ENCODE data around the gene CBR1. TPM values are rescaled to one million over a fixed set of nuclear protein-coding genes. Genes with fewer than 3 reads are reported as not detected.
"Not testable (repeated sequence)": the region's sequence is repeated elsewhere in the genome, so short reads cannot be mapped to it uniquely, and the experiment has no call there.

CBR1 gene
- total RNA-seq, 1 donor from 2014 or later = 62.2 TPM

- intact Hi-C loops (cut with micrococcal nuclease) = loop anchor here (1.0 kb wide), 3 partner anchors 9 to 260 kb away; partner anchors contain the start of gene MORC3
- Mint-ChIP-seq H3K27ac (peak within 1 kb of the TSS; percentile 98), H3K27me3 (ENCODE audit: low read depth) (no peaks in the 10 kb centered on the region), H3K9me3 (no peaks in the 10 kb centered on the region), H3K4me1 (ENCODE audit: low read depth) (peaks cover 14% of the 10 kb centered on the region), H3K36me3 (ENCODE audit: low read depth) (peaks cover 31% of the 10 kb centered on the region), H3K4me3 (ENCODE audit: low read depth) (peak within 1 kb of the TSS; percentile 91)
- peak; percentile 91 for DNase-seq (ENCODE audit: low spot score)
Observed at GRCh38 chr21:36060159-36060921, 9.5 kb upstream of the CBR1 start, which contains the start of gene SETD4. Gene SETD4, minus strand, starts transcription at chr21:36060526. Its CDS starts 1,638 bp downstream, at chr21:36058888.

DNA sequence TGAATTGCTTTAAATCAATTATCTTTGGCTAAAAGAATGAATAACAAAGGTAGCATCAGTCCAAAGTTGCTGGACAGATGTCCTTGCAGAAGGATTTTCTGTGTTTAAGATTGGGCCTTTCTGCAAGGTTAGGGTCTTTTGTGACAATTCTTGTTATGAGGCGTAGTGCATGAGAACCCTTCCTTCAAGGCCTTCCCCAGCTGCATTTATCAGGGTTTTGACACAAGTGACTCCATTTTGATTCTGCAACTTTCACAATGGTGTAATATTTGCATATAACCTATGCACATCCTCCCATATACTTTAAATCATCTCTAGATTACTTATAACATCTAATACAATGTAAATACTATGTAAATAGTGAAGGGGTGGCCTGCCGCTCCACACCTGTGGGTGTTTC is 8.4 kb upstream of the CBR1 start:
- Mint-ChIP-seq H3K4me3 (ENCODE audit: low read depth) (no peak overlapping the region), H3K4me1 (ENCODE audit: low read depth) (peaks cover 23% of the 10 kb centered on the region)
- intact Hi-C loops (cut with micrococcal nuclease) = no loop called here

GRCh38 chr21:36063375-36064084 is 6.3 kb upstream of the CBR1 start:
- Mint-ChIP-seq H3K4me3 (ENCODE audit: low read depth) (no peak overlapping the region), H3K36me3 (ENCODE audit: low read depth) (peaks cover 3% of the 10 kb centered on the region)
- intact Hi-C loops (cut with micrococcal nuclease) = no loop called here

More for the DNA sequence above, 8.4 kb upstream of the CBR1 start:
- Mint-ChIP-seq H3K9me3 (no peaks in the 10 kb centered on the region), H3K27ac (no peak overlapping the region), H3K27me3 (ENCODE audit: low read depth) (no peaks in the 10 kb centered on the region), H3K36me3 (ENCODE audit: low read depth) (peaks cover 23% of the 10 kb centered on the region)
- no peak for DNase-seq (ENCODE audit: low spot score)

DNA sequence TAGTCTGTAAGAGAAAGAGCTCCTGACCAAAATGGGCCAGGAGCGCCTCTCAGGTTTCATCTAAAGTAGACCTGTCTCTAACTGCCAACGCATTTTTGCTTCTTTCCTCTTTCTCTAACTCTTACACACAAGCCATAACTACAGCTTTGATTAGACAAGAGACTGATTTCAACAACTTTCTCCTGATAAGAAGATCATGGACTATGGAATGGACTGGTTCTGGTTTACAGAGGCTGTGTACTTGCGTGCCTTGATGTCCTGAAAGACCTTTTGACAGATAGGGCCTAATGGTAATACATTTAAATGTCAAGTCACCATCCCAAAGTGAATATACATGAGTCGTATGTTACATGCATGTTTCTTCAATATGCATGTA is 5.8 kb upstream of the CBR1 start:
- Mint-ChIP-seq H3K27me3 (ENCODE audit: low read depth) (no peaks in the 10 kb centered on the region), H3K36me3 (ENCODE audit: low read depth) (peaks cover 4% of the 10 kb centered on the region), H3K4me1 (ENCODE audit: low read depth) (peaks cover 17% of the 10 kb centered on the region), H3K4me3 (ENCODE audit: low read depth) (no peak overlapping the region), H3K27ac (no peak overlapping the region), H3K9me3 (peaks cover 11% of the 10 kb centered on the region)
- no peak for DNase-seq (ENCODE audit: low spot score)
- intact Hi-C loops (cut with micrococcal nuclease) = no loop called here

More at GRCh38 chr21:36063375-36064084, 6.3 kb upstream of the CBR1 start:
- Mint-ChIP-seq H3K27me3 (ENCODE audit: low read depth) (no peaks in the 10 kb centered on the region), H3K4me1 (ENCODE audit: low read depth) (peaks cover 18% of the 10 kb centered on the region), H3K27ac (no peak overlapping the region), H3K9me3 (peaks cover 6% of the 10 kb centered on the region)
- no peak for DNase-seq (ENCODE audit: low spot score)

DNA sequence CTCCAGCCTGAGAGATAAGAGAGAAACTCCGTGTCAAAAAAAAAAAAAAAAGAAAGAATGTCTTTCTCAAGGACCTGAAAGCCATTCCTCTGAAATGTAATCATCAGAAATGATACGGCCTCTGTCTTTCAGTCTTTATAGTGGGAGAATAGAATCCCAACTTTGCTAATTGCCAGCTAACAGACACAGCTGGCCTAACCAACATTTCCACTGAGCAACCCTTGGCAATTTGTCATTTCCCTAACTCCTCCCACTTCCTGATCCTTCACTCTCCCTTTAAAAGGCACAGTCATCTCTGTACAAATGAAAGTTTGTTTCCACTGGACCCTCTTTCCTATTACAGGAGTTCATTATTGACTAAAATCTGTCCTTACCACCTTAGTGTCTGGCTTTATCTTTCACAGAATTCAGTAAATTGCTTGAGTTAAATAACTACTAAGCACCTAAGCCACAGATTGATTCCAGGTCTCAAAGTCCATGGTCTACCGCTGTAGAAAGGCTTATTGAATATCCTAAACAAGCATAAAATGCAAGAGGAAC is 4.3 kb upstream of the CBR1 start:
- peak overlapping the region; percentile 29 for H3K27ac Mint-ChIP-seq
- no peak overlapping the region for H3K4me3 Mint-ChIP-seq (ENCODE audit: low read depth)
- peaks cover 17% of the 10 kb centered on the region for H3K9me3 Mint-ChIP-seq
- no peak for DNase-seq (ENCODE audit: low spot score)
- peaks cover 26% of the 10 kb centered on the region for H3K4me1 Mint-ChIP-seq (ENCODE audit: low read depth)
- no peaks in the 10 kb centered on the region for H3K27me3 Mint-ChIP-seq (ENCODE audit: low read depth)
- H3K36me3 Mint-ChIP-seq (ENCODE audit: low read depth) = peaks cover 17% of the 10 kb centered on the region
- intact Hi-C loops (cut with micrococcal nuclease) = loop anchor here (1.0 kb wide), 1 partner anchor 39 kb away; no protein-coding TSS in a partner anchor

DNA sequence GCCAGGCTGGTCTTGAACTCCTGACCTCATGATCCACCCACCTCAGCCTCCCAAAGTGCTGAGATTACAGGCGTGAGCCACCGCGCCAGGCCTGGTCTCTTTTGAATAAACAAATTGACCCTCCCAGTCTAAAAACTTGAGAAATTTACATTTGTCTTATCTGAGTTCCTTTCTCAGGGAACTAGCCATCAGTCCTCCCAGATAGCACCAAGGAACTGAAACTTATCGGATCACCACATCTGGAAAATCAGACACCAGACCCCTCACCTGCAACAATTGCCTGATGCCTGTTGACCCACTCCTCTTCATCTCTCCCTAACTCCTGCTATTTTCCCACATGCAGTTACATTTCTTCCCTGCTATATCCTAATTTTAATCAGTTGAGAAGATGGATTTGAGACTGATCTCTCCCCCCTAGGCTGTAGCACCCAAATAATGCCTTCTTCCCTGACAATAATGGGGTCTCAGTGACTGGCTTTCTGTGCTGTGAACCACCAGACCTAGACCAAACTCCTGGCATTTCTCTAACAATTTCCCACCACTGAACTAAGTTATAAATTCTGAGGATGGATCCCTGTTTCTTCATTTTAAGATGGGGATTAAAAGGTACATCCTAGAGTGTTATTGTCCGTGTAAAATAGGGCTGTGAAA is 951 bp upstream of the CBR1 start:
- Mint-ChIP-seq H3K27me3 (ENCODE audit: low read depth) (no peaks in the 10 kb centered on the region), H3K36me3 (ENCODE audit: low read depth) (peaks cover 46% of the 10 kb centered on the region), H3K27ac (no peak overlapping the region), H3K4me3 (ENCODE audit: low read depth) (no peak overlapping the region), H3K9me3 (peaks cover 17% of the 10 kb centered on the region), H3K4me1 (ENCODE audit: low read depth) (peaks cover 44% of the 10 kb centered on the region)
- intact Hi-C loops (cut with micrococcal nuclease) = loop anchor here (1.0 to 2.0 kb wide), 2 partner anchors 9 to 66 kb away; partner anchors contain the start of genes CBR3 and SETD4
- DNase-seq (ENCODE audit: low spot score) = no peak

DNA sequence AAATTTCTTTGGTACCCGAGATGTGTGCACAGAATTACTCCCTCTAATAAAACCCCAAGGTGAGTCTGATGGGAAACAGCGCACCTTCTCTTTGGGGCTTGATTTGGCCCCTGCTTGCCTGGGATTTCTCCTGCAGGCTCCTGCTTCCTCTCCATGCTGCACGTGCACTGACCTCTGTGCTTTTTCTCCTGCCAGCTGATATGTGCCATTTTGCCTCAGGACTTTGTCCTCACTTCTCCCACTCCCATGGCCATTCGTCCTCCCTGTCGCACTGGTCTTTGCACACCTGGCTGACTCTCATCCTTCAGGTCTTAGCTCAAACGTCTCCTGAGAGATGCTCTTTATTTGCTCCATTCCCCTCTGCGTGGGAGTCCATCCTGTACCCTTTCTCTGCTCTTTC is 1.2 kb downstream of the CBR1 start:
- peaks cover 17% of the 10 kb centered on the region for H3K9me3 Mint-ChIP-seq
- H3K36me3 Mint-ChIP-seq (ENCODE audit: low read depth) = peaks cover 46% of the 10 kb centered on the region
- peaks cover 44% of the 10 kb centered on the region for H3K4me1 Mint-ChIP-seq (ENCODE audit: low read depth)
- DNase-seq (ENCODE audit: low spot score) = no peak
- peak overlapping the region; percentile 91 for H3K4me3 Mint-ChIP-seq (ENCODE audit: low read depth)
- intact Hi-C loops (cut with micrococcal nuclease) = no loop called here
- no peaks in the 10 kb centered on the region for H3K27me3 Mint-ChIP-seq (ENCODE audit: low read depth)
- peak overlapping the region; percentile 12 for H3K27ac Mint-ChIP-seq

GRCh38 chr21:36072453-36073162 is 2.8 kb downstream of the CBR1 start:
- H3K4me3 Mint-ChIP-seq (ENCODE audit: low read depth) = peak overlapping the region; percentile 67
- DNase-seq (ENCODE audit: low spot score) = no peak
- no peaks in the 10 kb centered on the region for H3K27me3 Mint-ChIP-seq (ENCODE audit: low read depth)
- H3K27ac Mint-ChIP-seq = no peak overlapping the region
- H3K36me3 Mint-ChIP-seq (ENCODE audit: low read depth) = peaks cover 46% of the 10 kb centered on the region
- H3K9me3 Mint-ChIP-seq = peaks cover 12% of the 10 kb centered on the region
- intact Hi-C loops (cut with micrococcal nuclease) = no loop called here
- H3K4me1 Mint-ChIP-seq (ENCODE audit: low read depth) = peaks cover 51% of the 10 kb centered on the region

GRCh38 chr21:36073181-36073580 is 3.4 kb downstream of the CBR1 start:
- intact Hi-C loops (cut with micrococcal nuclease) = no loop called here

DNA sequence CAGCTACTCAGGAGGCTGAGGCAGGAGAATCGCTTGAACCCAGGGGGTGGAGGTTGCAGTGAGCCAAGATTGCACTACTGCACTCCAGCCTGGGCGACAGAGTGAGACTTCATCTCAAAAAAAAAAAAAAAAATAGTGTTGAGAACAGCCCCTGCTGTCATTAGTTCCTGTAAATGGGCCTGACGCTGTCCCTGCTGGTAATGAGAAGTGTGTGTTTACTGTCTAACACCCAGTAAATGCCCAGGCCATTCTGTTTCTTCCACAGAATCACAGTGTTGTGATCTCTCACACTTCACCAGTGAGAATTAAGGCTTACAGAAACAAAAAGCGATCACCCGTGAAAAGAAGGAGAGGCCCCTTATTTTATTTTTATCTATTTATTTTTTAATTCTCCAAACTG is 4.1 kb downstream of the CBR1 start:
- DNase-seq (ENCODE audit: low spot score); H3K9me3 Mint-ChIP-seq; H3K27ac Mint-ChIP-seq; H3K4me3 Mint-ChIP-seq (ENCODE audit: low read depth); H3K27me3 Mint-ChIP-seq (ENCODE audit: low read depth); intact Hi-C loops (cut with micrococcal nuclease): not testable (repeated sequence)
- H3K4me1 Mint-ChIP-seq (ENCODE audit: low read depth) = peaks cover 57% of the 10 kb centered on the region
- peaks cover 43% of the 10 kb centered on the region for H3K36me3 Mint-ChIP-seq (ENCODE audit: low read depth)

More at GRCh38 chr21:36073181-36073580, 3.4 kb downstream of the CBR1 start:
- Mint-ChIP-seq H3K27ac (no peak overlapping the region), H3K4me1 (ENCODE audit: low read depth) (peaks cover 52% of the 10 kb centered on the region), H3K4me3 (ENCODE audit: low read depth) (no peak overlapping the region), H3K9me3 (peaks cover 11% of the 10 kb centered on the region), H3K27me3 (ENCODE audit: low read depth) (no peaks in the 10 kb centered on the region), H3K36me3 (ENCODE audit: low read depth) (peaks cover 46% of the 10 kb centered on the region)
- no peak for DNase-seq (ENCODE audit: low spot score)

DNA sequence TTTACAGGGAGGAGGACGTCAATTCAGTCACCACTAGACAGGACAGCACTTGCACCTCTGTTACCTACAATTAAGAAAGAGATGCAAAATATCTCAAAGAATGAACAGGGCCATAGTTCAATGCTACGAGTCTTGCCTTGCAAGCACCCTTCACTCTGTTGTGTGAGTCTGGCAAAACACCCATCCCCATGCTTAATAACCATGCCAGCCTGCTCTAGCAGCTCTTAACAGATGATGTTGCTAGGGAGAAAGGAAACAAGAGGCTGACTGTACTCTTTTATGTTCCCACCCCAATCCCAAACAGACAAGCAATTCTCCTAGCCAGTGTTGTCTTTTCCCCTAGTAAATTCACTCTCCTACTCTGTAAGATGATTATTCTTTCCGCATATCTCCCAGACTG is 5.3 kb downstream of the CBR1 start:
- no peak for DNase-seq (ENCODE audit: low spot score)
- intact Hi-C loops (cut with micrococcal nuclease) = no loop called here
- H3K36me3 Mint-ChIP-seq (ENCODE audit: low read depth) = peaks cover 33% of the 10 kb centered on the region
- no peaks in the 10 kb centered on the region for H3K27me3 Mint-ChIP-seq (ENCODE audit: low read depth)
- peaks cover 63% of the 10 kb centered on the region for H3K4me1 Mint-ChIP-seq (ENCODE audit: low read depth)
- peak overlapping the region; percentile 72 for H3K27ac Mint-ChIP-seq
- H3K9me3 Mint-ChIP-seq = peaks cover 7% of the 10 kb centered on the region
- no peak overlapping the region for H3K4me3 Mint-ChIP-seq (ENCODE audit: low read depth)

- H3K9me3 Mint-ChIP-seq = peaks cover 7% of the 10 kb centered on the region
- H3K4me1 Mint-ChIP-seq (ENCODE audit: low read depth) = peaks cover 56% of the 10 kb centered on the region
- peaks cover 25% of the 10 kb centered on the region for H3K36me3 Mint-ChIP-seq (ENCODE audit: low read depth)
- DNase-seq (ENCODE audit: low spot score) = no peak
- no peak overlapping the region for H3K4me3 Mint-ChIP-seq (ENCODE audit: low read depth)
- peak overlapping the region; percentile 72 for H3K27ac Mint-ChIP-seq
- no peaks in the 10 kb centered on the region for H3K27me3 Mint-ChIP-seq (ENCODE audit: low read depth)
- intact Hi-C loops (cut with micrococcal nuclease) = no loop called here
Observed at GRCh38 chr21:36075953-36076352, 6.1 kb downstream of the CBR1 start.

All from activated T-helper 2 cell treated with anti-CD3 and anti-CD28 coated beads, Interferon-gamma antibody, Interleukin-2, Interleukin-4, amounts not matched to agents 10 μg/mL and 5 μg/mL and 100 μg/mL, durations not matched to agents 14 hours and 24 hours and 36 hours (primary cell).